SK-N-MC (cell line): ENCODE data around the gene SH3PXD2B.

Source experiments
- EZH2 ChIP-seq: fragments of 200-600 bp; sonication (generic); IDR thresholded peaks from one replicate; pipeline ENCODE4 v1.6.1; 2017; ENCODE audit warnings: antibody characterized with exemption
- FOXP2 ChIP-seq: optimal IDR thresholded peaks from 2 replicates; pipeline ENCODE3; 2011; ENCODE audit warnings: mild to moderate bottlenecking, moderate library complexity; ENCODE audit not compliant: insufficient read depth; ENCODE audit errors: extremely low read length, control extremely low read depth
- POLR2AphosphoS5 ChIP-seq: IDR thresholded peaks from 2 replicates; pipeline ENCODE4 v1.6.1; 2012; ENCODE audit warnings: mild to moderate bottlenecking, low read depth, low read length, borderline replicate concordance

DNA sequence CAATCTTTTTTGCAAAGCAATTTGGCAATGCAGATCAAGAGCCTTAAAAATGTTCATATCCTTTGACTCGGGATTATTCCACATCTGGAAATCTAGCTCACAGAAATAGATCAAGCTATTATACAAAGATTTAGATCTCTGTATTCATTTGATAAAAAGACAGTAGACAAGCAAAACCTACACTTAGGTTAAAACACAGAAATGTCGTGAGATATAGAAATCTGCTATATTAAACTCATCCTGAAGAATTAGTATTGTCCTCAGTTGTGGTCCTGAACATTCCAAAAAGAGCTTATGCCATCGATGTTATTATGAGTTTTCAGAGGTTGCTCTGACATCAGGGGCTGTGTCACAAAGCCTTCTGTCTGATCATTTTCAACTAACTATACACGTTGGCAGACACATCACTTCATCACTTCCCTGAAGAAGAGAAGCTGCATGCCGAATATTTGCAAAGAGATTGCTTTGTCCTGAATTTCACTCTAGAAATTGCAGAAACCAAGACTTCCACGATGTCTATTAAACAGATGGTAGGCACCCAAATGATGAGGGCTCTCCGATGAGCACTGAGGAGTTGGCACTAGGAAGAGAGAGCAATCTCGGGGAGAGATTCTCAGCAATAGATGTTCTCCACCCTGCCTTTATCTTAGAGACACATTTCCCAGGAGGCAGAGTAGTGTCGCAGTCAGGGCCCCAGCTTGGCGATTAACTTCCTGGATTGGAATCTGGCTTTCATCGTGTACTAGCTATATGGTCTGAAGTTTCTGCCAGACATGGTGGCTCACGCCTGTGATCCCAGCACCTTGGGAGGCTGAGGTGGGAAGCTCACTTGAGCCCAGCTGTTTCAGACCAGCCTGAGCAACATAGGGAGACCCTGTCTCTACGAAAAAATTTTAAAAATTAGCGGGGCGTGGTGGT, 168.8 kb downstream of the SH3PXD2B start:
- TF ChIP-seq POLR2AphosphoS5 (no peak), EZH2 (no peak), FOXP2 (no peak)
